Suprapubic skin (tissue), 4 donors: Measurements from ENCODE around the gene CPT2.

Experiments used
- CTCF ChIP-seq, 2 donors: fragments of 200-600 bp in 1 of 2; fragments of 450-650 bp in 1 of 2; sonication (generic) in 1 of 2; IDR thresholded peaks; one replicate each; pipeline ENCODE4 v1.5.1; 2016 to 2019; ENCODE audit warnings: antibody characterized with exemption in 2 of 2, mild to moderate bottlenecking in 1 of 2, moderate library complexity in 1 of 2
- EP300 ChIP-seq: sonication (generic); formaldehyde crosslinking; IDR thresholded peaks from one replicate; pipeline ENCODE4 v1.6.1; 2017; ENCODE audit warnings: antibody characterized with exemption
- POLR2AphosphoS5 ChIP-seq, 3 donors: sonication (generic); formaldehyde crosslinking; IDR thresholded peaks; one replicate each; pipeline ENCODE4 v1.6.1; 2017; ENCODE audit warnings: antibody characterized with exemption in 3 of 3

- TF ChIP-seq CTCF (IDR thresholded peaks at IDR 0.05) (no peak), POLR2AphosphoS5 (IDR thresholded peaks at IDR 0.05) (no peak), EP300 (no peak)
Observed at GRCh38 chr1:53246261-53247134, 49.9 kb downstream of the CPT2 start.
